WTC11 (cell line): ENCODE results near the gene ARHGAP35. TPM values are rescaled to one million over a fixed set of nuclear protein-coding genes. Genes with fewer than 3 reads are reported as not detected.
"Not testable (repeated sequence)": the region's sequence is repeated elsewhere in the genome, so short reads cannot be mapped to it uniquely, and the experiment has no call there.

ENCODE experiments used
- ATAC-seq: fragments of 200-7000 bp; cut with Tn5 transposase; 2 replicates; pipeline ENCODE4 v1.10.0; 2021; ENCODE audit warnings: mild to moderate bottlenecking, moderate library complexity
- CTCF ChIA-PET: fragments of 300-600 bp; sonication (Branson Sonifier 250); formaldehyde crosslinking; loops from one replicate; lab custom pipeline; 2021; ENCODE audit warnings: antibody characterized with exemption; lab: Charles Lee
- POLR2A ChIA-PET: fragments of 350-600 bp; sonication (Branson Sonifier 250); formaldehyde crosslinking; loops from one replicate; lab custom pipeline; 2021; ENCODE audit warnings: antibody characterized with exemption; lab: Charles Lee
- DNase-seq: peaks from one replicate; pipeline ENCODE4 v3.0.0; 2021; ENCODE audit warnings: low spot score
- H3K27ac Mint-ChIP-seq: 2 replicates; pipeline ENCODE4 v1.8.0; 2021; ENCODE audit warnings: mixed read lengths
- H3K27me3 Mint-ChIP-seq: 2 replicates; pipeline ENCODE4 v1.8.0; 2021; ENCODE audit warnings: low read depth, mild to moderate bottlenecking, moderate library complexity, mixed read lengths
- H3K36me3 Mint-ChIP-seq: 2 replicates; pipeline ENCODE4 v1.8.0; 2021; ENCODE audit warnings: mixed read lengths
- H3K4me1 Mint-ChIP-seq: 2 replicates; pipeline ENCODE4 v1.8.0; 2022; ENCODE audit warnings: mixed read lengths
- H3K4me3 Mint-ChIP-seq: 2 replicates; pipeline ENCODE4 v1.8.0; 2021; ENCODE audit warnings: mild to moderate bottlenecking, moderate library complexity, mixed read lengths
- H3K9me3 Mint-ChIP-seq: 2 replicates; pipeline ENCODE4 v1.8.0; 2021; ENCODE audit warnings: mixed read lengths
- ATF3 ChIP-seq: sonication (generic); formaldehyde crosslinking; conservative IDR thresholded peaks from 2 replicates; pipeline ENCODE4 v1.8.1; 2022; ENCODE audit warnings: mild to moderate bottlenecking, missing genetic modification reagents
- CREB1 ChIP-seq: sonication (generic); formaldehyde crosslinking; IDR thresholded peaks from 2 replicates; pipeline ENCODE4 v1.8.0; 2023; ENCODE audit warnings: mild to moderate bottlenecking, missing genetic modification reagents
- E2F5 ChIP-seq: sonication (generic); formaldehyde crosslinking; IDR thresholded peaks from 2 replicates; pipeline ENCODE4 v1.8.1; 2022; ENCODE audit warnings: mild to moderate bottlenecking, moderate library complexity, missing genetic modification reagents
- GRHL2 ChIP-seq: fragments of 250-450 bp; sonication (Bioruptor Pico); IDR thresholded peaks from 2 replicates; pipeline ENCODE4 v1.8.0; 2022; ENCODE audit warnings: mild to moderate bottlenecking, moderate library complexity; ENCODE audit not compliant: insufficient replicate concordance, severe bottlenecking
- JUN ChIP-seq: sonication (generic); formaldehyde crosslinking; IDR thresholded peaks from 2 replicates; pipeline ENCODE4 v1.8.0; 2023; ENCODE audit warnings: mild to moderate bottlenecking, missing genetic modification reagents
- KAT7 ChIP-seq: sonication (generic); formaldehyde crosslinking; IDR thresholded peaks from 2 replicates; pipeline ENCODE4 v1.8.1; 2023; ENCODE audit warnings: missing genetic modification reagents, mild to moderate bottlenecking, borderline replicate concordance
- MXD4 ChIP-seq: fragments of 250-450 bp; sonication (Bioruptor Pico); IDR thresholded peaks from 2 replicates; pipeline ENCODE4 v1.8.0; 2021; ENCODE audit warnings: mild to moderate bottlenecking, moderate library complexity, borderline replicate concordance
- NR3C1 ChIP-seq: sonication (generic); formaldehyde crosslinking; conservative IDR thresholded peaks from 2 replicates; pipeline ENCODE4 v1.8.1; 2023; ENCODE audit warnings: low read depth, mild to moderate bottlenecking, missing genetic modification reagents
- SMAD3 ChIP-seq: sonication (generic); formaldehyde crosslinking; IDR thresholded peaks from 2 replicates; pipeline ENCODE4 v1.8.0; 2022; ENCODE audit warnings: missing genetic modification reagents, mild to moderate bottlenecking, borderline replicate concordance
- SP1 ChIP-seq: sonication (generic); formaldehyde crosslinking; conservative IDR thresholded peaks from 2 replicates; pipeline ENCODE4 v1.8.1; 2022; ENCODE audit warnings: missing genetic modification reagents
- ZNF121 ChIP-seq: sonication (generic); formaldehyde crosslinking; IDR thresholded peaks from 2 replicates; pipeline ENCODE4 v1.8.0; 2023; ENCODE audit warnings: missing genetic modification reagents
- ZNF263 ChIP-seq: sonication (generic); formaldehyde crosslinking; IDR thresholded peaks from 2 replicates; pipeline ENCODE4 v1.8.1; 2022; ENCODE audit warnings: low read depth, mild to moderate bottlenecking, moderate library complexity, missing genetic modification reagents
- total RNA-seq: library from RNA; stranded (reverse); gene quantifications from 3 replicates; pipeline ENCODE4 v1.2.3, GENCODE V29; 2021
- TF ChIP-seq, protein P1 (sequence below): sonication (generic); formaldehyde crosslinking; IDR thresholded peaks from 2 replicates; pipeline ENCODE4 v1.8.1; 2022; ENCODE audit warnings: low read depth, missing genetic modification reagents, borderline replicate concordance
- TF ChIP-seq, protein P2 (sequence below): sonication (generic); formaldehyde crosslinking; IDR thresholded peaks from 2 replicates; pipeline ENCODE4 v1.8.0; 2023; ENCODE audit warnings: missing genetic modification reagents

The ARHGAP35 gene
- total RNA-seq, 1 experiment from 2014 or later: 56.3 TPM

GRCh38 chr19:46881092-46881491 is 20.3 kb downstream of the ARHGAP35 start:
- H3K27ac Mint-ChIP-seq: peak overlapping the region; percentile 47
- no peaks in the 10 kb centered on the region for H3K27me3 Mint-ChIP-seq
- TF ChIP-seq JUN (CRISPR knock-in tag) (no peak), E2F5 (CRISPR knock-in tag) (no peak), NR3C1 (CRISPR knock-in tag) (no peak), ZNF121 (CRISPR knock-in tag) (no peak), ATF3 (CRISPR knock-in tag) (no peak)
- TF ChIP-seq, protein P1, sequence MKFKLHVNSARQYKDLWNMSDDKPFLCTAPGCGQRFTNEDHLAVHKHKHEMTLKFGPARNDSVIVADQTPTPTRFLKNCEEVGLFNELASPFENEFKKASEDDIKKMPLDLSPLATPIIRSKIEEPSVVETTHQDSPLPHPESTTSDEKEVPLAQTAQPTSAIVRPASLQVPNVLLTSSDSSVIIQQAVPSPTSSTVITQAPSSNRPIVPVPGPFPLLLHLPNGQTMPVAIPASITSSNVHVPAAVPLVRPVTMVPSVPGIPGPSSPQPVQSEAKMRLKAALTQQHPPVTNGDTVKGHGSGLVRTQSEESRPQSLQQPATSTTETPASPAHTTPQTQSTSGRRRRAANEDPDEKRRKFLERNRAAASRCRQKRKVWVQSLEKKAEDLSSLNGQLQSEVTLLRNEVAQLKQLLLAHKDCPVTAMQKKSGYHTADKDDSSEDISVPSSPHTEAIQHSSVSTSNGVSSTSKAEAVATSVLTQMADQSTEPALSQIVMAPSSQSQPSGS (CRISPR knock-in tag): no peak
- no peaks in the 10 kb centered on the region for H3K36me3 Mint-ChIP-seq
- H3K9me3 Mint-ChIP-seq: no peaks in the 10 kb centered on the region
- H3K4me3 Mint-ChIP-seq: no peak overlapping the region
- DNase-seq: no peak
- ATAC-seq: no peak
- POLR2A ChIA-PET: no interaction called here
- peaks cover 2% of the 10 kb centered on the region; the same call in 1 of the 2 replicates for H3K4me1 Mint-ChIP-seq
- CTCF ChIA-PET: interaction anchor here (0.6 to 0.7 kb wide), 3 partner anchors 14 to 114 kb away, joined by 3 to 4 read pairs (median 4); no protein-coding TSS in a partner anchor

DNA sequence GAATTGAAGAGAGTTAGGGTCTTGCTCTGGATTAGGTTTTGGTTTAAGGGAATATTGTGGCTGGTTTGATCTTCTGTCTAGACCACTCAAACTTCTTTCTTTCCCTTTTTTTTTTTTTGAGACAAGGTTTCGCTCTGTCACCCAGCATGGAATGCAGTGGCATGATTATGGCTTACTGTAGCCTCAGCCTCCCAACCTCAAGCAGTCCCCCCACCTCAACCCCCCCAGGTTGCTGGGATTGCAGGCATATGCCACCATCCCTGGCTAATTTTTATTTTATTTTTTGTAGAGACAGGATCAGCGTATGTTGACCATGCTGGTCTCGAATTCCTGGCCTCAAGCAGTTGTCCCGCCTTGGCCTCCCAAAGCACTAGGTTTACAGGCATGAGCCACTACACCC is 21.2 kb downstream of the ARHGAP35 start:
- Mint-ChIP-seq H3K9me3 (peaks cover 7% of the 10 kb centered on the region), H3K27ac (no peak overlapping the region), H3K4me3 (no peak overlapping the region)
- DNase-seq: no peak
- ChIA-PET POLR2A (no interaction called here), CTCF (no interaction called here)
- TF ChIP-seq, protein P1 (CRISPR knock-in tag): no peak
- TF ChIP-seq KAT7 (CRISPR knock-in tag): no peak
- no peak for TF ChIP-seq E2F5 (CRISPR knock-in tag)
- no peak for TF ChIP-seq ATF3 (CRISPR knock-in tag)
- TF ChIP-seq, protein P2, sequence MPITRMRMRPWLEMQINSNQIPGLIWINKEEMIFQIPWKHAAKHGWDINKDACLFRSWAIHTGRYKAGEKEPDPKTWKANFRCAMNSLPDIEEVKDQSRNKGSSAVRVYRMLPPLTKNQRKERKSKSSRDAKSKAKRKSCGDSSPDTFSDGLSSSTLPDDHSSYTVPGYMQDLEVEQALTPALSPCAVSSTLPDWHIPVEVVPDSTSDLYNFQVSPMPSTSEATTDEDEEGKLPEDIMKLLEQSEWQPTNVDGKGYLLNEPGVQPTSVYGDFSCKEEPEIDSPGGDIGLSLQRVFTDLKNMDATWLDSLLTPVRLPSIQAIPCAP (CRISPR knock-in tag): no peak
- TF ChIP-seq CREB1 (CRISPR knock-in tag): no peak
- no peak for TF ChIP-seq MXD4 (CRISPR knock-in tag)
- no peak for TF ChIP-seq SMAD3 (CRISPR knock-in tag)
- no peak for TF ChIP-seq ZNF263 (CRISPR knock-in tag)
- TF ChIP-seq GRHL2 (CRISPR knock-in tag): no peak
- TF ChIP-seq SP1: no peak
- TF ChIP-seq, all 79 proteins: peak for 0
- ATAC-seq: no peak
- peaks cover 6% of the 10 kb centered on the region; the same call in 1 of the 2 replicates for H3K36me3 Mint-ChIP-seq
- H3K27me3 Mint-ChIP-seq: no peaks in the 10 kb centered on the region
- H3K4me1 Mint-ChIP-seq: peaks cover 2% of the 10 kb centered on the region; the same call in 1 of the 2 replicates

GRCh38 chr19:46882751-46883150 is 22.0 kb downstream of the ARHGAP35 start:
- peaks cover 14% of the 10 kb centered on the region for H3K9me3 Mint-ChIP-seq
- CTCF ChIA-PET, ATAC-seq, H3K4me3 Mint-ChIP-seq, H3K4me1 Mint-ChIP-seq, H3K27me3 Mint-ChIP-seq, POLR2A ChIA-PET, DNase-seq: not testable (repeated sequence)
- peaks cover 12% of the 10 kb centered on the region; the same call in 1 of the 2 replicates for H3K36me3 Mint-ChIP-seq
- peak overlapping the region; percentile 70 for H3K27ac Mint-ChIP-seq
